Middle frontal gyrus (tissue), 1 donor: ENCODE data around the gene CAMK2N1.

Source experiments
- DNase-seq: peaks from one replicate; pipeline ENCODE4 v3.0.0-alpha.2; 2015; ENCODE audit warnings: low spot score; ENCODE audit errors: extremely low spot score

Gene CAMK2N1

DNA sequence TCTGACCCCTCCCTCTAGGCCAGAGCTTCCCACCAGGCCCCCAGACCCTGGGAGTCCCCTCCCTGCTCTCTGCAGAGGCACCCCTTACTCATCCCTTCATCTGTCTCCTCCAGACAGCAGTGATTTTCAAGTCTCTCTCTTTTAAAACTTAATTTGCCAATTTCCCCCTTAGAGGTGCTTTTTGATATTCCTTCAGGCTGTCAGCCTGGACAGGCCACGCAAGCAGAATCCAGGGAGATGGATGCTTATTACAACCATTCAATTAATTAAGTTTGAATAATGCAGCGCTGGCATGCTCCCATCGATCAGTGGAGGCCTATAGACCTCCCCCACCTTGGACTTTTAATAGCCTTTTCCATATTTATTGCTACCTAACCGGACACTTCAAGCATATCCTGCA lies 6.2 kb downstream of the CAMK2N1 start:
- DNase-seq, result no peak

DNA sequence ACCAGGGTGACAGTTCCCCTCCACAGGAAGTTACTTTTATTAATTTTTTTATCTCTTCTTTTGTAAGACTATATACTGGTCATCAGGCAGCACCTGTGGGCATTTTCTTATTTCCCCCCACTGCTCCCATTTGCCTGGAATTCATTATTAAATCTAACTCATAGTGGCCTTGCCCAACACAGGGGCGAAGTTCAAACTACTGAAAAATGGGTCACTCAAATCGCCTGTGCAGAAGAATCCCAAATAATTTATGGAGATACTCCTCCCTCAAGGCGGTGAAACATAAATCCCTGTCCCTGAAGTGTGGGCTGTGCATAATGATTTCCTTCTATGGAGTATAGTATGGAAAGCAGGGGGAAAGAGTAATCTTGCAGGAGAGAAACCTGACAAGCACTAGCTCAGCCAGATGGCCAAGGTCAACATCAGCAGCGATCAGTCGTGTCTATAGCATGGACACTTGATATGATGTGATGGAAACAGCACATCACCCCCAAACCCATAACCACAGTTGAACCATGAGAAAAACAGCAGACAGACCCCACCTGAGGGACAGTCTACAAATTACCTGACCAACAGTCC lies 7.9 kb downstream of the CAMK2N1 start:
- DNase-seq, result no peak

DNA sequence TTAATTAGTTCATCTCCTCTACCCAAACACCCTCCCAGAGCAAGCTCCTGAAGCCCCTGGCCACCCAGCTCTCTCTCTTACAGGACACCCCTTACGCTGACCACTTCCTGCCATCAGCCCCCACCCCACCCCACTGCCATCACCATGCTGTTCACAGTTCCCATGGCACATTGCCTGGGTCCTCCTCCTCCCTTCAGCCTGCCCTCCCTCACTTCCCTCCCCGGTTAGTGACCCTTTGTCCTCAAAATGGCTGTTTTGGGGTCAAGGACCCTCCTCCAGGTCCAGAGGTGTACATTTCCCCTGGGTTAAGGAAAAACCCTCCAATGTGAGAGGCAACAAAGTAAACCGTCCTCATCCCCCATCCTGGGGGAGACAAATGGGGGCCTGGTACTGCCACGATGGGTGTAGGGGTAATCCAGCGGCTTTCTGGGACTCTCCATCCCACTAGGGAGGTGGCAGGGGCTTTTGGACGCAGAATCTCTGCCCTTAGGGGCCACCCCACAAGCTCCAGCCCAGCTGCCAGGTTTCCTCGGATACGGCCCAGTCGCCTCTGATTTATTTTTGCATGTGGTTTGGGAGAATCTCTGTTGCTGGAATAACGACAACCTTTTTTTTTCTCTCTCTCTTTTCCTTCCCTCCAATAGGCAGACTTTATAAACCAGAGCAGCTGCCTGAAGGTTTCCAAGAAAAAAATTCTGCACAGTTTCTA lies 8.5 kb downstream of the CAMK2N1 start:
- no peak for DNase-seq

DNA sequence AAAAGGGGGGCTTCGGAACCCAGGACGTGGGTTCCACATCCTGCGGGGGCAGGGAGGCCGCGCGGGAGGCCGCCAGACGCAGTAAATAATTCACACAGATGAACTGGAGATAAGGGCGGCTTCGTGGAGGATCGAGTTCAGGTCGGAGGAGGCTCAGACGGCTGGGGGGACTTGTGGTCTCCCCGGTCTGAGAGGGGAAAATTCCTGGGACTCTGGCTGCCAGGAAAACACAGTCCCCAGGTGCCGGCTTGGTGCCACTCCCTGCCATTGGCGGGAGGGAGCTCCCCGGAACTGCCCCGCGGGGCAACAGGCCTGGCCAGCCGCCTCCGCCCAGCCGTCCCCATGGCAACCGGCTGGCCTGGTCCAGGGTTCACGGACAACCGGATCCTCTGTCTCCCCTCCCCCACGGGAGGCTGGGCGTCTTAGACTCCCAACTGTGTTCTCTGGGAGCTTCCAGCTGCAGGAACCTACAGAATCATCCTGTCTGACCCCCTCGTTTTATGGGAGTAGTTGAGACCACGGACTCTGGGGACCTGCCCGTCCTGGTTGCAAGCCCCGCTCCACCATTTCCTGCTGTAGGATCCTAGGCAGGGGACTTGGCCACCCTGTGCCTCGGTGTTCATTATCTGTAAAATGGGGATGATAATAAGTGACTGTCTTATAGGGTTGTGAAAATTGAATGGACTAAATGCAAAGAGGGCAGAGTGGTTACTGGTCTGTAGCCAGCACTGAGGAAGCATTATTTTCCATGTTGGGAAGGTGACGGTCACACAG lies 9.6 kb downstream of the CAMK2N1 start:
- DNase-seq, result no peak

DNA sequence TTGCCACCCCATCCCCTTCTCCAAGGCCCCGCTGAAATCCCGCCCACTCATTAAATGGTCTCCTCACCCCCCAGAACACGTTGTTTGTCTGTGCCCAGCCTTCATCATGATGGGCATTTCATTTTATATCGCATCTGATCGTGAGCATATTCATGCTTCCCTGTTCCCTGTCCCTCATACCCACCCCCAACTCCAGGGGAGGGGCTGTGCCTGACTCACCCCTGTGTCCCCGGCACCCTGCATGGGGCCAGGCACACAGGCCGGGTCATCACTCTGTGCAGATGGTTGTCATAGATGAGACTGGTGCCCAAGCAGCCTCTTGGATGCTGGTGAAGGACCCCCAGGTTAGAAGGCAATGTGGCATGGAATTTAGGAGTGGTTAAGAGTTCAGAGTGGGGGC lies 11.0 kb downstream of the CAMK2N1 start:
- DNase-seq, result no peak

DNA sequence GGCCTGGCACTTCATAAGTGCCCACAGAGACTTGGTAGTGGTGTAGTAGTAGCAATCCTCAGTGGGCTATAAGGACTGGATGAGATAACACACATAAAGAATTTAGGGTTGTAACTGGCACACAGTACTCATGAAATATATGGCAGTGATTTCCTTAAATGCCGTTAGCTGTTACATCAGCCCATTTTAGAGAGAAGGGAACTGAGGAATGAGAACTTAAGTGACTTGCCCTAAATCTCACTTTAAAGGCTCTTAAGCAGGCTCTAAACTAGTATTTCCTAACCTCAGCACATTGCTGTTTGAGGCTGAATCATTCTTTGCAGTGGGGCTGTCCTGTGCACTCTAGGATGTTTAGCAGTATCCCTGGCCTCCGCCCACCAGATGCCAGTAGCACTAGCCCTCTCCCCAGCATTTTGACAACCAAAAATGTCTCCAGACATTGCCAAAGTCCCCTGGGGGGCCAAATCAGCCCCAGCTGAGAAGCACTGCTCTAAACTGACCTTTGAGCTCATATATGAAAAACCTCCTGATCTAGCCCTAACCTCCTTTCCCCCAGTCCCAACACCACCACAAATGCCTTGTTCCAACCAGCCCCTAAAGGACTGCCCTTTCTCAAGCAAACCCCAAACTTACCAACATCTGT lies 11.6 kb downstream of the CAMK2N1 start:
- no peak for DNase-seq

DNA sequence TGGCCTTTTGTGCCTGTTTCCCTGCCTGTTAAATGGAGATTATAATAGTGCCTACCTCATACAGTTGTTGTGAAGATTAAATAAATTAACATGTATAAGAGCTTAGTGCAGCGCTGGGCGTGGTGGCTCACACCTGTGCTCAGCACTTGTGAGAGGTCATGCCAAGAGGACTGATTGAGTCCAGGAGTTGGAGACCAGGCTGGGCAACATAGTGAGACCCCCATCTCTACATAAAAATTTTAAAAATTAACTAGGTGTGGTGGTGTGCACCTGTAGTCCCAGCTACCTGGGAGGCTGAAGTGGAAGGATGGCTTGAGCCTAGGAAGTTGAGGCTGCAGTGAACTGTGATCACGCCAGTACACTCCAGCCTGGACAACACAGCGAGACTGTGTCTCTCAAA lies 12.1 kb downstream of the CAMK2N1 start:
- no peak for DNase-seq

DNA sequence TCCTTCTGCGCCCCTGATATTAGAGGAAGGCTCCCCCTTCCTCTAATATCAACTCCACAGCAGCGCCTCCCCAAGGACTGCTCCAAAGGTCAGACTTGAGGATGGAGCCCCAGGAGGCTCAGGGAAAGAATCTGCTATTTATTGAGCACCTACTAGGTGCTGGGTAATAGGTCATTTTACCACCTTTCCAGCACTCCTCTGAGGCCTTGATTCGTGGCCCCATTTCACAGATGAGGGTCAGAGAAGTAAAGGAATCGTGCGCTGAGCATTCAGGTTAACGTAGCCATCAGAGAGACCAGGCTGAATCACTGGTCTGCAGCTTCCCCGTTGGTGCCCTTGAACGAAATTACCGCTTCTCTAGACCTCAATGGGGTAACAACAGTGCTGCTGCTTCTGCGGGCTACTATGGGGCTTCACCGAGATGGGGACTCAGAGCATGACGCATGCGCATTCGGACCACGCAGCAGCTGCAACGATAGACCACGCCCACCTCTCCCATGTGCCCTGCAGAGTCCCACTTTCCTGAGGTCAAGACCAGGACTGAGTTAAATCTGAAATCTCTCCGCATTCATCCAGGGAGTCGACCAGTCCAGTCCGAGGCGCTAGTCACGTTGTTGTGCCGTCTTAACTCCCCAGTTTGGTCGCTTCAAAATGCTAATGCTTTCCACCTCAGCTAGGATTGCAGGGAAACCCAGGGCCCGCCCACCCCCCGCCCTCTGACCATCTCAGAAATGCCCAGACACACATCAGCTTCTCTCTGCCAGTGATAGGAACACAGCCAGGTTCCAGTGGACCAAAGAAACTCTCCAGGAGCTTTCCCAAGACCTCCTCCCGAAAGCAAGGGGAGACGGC lies 12.9 kb downstream of the CAMK2N1 start:
- no peak for DNase-seq

DNA sequence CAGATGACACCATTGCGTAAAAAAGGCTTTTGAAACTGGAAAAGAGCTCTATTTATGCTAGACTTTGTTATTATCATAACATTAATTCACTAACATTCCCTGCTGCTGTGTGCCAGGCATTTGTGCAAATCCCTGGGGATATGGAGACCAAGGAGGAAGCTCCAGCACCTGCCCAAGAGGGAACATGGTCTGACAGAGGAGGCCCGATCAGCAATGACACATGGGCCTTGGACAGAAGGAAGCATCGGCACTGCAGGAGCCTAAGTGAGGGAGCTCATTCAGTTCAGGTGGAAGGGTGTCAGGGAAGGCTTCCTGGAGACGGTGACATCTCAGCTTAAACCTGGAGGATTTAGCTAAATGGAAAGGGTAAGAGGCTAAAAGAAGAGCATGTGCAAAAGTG lies 13.9 kb downstream of the CAMK2N1 start:
- no peak for DNase-seq

DNA sequence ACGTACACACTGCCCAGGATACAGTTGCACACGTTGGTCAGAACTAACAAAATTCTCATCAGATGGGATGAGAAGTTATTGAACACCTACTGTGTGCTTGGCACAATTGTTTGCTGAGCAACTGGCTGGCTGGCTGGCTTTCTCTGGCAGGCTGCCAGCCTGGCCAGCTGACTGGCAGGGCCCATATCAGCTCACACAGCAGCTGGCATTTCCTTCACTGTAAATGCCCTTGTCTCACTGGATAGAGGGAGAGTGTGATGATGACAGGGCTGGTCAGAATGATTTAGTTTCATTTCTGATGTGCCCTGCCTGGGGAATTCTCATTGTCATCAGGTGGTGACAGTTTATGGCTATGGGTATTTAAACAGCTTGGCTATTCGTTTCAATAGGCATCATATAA lies 15.8 kb downstream of the CAMK2N1 start:
- DNase-seq, result no peak

DNA sequence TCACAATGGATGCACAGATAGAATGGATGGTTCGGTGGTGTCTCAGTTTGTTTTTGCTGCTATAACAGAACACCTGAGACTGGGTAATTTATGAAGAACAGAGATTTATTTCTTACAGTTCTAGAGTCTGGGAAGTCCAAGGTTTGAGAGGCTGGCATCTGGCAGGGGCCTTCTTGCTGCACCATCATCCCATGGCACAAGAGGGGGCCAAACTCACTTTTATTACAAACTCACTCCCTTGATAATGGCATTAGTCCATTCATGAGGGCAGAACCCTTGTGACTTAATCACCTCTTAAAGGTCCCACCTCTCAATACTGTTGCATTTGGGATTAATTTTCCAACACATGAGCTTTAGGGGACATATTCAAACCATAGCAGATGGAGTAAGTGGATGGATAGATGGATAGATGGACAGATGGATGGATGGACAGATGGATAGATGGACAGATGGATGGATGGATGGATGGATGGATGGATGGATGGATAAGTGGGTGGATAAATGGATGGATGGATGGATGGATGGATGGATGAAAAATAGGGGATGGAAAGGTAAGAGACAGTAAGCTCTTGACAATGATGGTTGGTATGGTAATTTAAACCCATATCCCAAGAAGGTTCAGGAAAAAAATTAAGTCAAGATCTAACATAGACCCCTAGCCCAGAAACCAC lies 16.5 kb downstream of the CAMK2N1 start:
- DNase-seq, result no peak

DNA sequence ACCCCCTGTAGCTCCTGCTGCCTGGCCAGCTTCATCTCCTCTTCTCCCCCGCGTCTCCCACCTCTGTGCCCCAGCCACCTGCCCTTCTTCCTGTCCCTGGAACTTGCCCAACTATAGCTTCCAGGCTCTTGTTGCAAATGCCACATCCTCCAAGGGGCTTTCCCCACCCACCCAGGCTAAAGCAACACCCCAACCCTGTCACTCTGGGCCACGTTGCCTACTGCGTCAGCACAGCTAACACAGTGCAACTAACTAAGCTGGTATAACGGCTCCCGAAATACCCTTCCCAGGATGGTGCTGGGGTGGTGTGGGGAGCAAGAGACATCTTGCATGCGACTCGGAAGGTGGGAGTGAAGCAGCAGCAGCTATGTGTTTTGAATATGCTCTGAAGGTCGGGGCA lies 19.7 kb downstream of the CAMK2N1 start:
- DNase-seq, result no peak

DNA sequence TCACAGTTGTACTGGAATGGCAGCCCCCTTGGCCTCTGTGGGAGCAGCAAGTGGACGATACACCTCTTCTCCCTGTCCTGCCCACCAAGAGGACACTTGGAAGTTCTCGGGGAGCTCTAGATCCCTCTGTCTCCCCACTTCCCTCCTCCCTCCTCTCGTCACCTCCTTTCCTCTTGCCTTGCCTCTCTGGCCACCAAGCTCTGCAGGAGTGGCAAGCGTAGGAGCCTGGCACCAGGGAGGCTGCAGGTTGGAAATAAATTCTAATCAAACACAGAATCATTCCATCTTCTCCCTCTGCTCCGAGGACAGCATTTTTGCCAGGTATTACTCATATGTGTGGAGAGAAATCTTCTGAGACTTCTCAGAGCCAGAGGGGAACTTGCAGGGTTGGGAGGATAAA lies 20.8 kb downstream of the CAMK2N1 start:
- DNase-seq, result no peak

DNA sequence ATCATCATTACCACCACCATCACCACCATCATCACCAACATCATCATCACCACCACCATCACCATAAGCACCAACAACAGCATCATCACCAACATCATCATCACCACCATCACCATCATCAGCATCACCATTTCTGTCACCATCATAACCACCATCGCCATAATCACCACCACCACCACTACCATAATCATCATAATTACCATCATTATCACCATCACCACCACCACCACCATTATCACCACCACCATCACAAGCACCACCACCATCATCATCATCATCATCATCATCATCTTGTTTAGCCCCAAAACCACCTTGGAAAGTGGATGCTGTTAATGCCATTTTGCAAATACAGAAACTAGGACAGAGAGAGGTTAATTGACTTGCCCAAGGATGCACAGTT lies 22.5 kb downstream of the CAMK2N1 start:
- DNase-seq, result no peak

DNA sequence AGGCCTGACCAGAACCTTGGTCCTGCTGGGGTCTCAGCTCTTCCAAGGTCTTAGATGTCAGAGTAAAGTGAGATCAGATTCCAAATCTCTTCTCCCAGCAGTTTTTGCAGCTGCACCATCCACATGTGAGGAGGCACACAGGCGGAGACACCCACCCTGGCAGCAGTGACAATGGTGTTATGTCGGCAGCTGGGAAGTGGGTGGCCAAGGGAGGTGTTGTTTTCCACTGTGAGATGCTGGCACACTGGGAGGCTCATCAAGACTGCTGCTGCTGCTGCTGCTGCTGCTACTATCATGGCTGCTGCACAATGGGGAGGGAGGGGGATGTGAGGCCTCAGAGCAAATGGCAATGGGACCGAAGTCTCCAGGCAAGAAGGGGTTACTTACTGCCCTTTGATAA lies 23.6 kb downstream of the CAMK2N1 start:
- no peak for DNase-seq

DNA sequence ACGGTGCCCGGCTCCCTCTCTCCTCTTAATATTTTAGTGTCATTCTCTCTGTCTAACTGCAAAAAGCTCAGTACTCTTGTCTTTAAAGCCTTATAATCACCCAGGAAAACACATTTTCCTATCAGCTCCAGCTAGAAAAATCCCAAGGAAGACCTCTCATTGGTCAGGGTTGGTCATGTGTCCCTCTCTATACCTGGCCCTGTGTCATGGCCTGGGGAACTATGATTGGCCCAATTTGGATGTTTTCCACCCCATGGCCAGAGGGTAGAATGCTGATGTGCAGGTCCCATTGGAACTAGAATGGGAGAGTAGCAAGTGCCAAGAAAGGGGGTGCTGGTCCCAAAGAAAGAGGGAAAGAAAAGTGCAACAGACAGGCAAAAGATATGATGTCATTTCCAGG lies 27.3 kb downstream of the CAMK2N1 start:
- no peak for DNase-seq

DNA sequence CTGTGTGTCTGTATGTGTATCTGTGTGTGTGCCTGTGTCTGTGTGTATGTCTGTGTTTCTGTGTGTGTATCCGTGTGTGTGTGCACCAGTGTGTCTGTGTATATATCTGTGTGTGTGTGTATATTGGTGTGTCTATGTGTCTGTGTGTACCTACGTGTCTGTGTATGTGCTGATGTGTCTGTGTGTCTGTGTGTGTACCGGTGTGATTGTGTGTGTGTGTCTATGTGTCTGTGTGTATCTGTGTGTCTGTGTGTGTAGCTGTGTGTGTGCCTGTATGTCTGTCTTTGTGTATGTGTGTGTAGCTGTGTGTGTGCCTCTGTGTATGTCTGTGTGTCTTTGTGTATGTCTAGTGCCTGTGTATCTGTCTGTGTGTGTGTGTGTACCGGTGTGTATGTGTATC lies 32.0 kb downstream of the CAMK2N1 start:
- DNase-seq, result no peak

DNA sequence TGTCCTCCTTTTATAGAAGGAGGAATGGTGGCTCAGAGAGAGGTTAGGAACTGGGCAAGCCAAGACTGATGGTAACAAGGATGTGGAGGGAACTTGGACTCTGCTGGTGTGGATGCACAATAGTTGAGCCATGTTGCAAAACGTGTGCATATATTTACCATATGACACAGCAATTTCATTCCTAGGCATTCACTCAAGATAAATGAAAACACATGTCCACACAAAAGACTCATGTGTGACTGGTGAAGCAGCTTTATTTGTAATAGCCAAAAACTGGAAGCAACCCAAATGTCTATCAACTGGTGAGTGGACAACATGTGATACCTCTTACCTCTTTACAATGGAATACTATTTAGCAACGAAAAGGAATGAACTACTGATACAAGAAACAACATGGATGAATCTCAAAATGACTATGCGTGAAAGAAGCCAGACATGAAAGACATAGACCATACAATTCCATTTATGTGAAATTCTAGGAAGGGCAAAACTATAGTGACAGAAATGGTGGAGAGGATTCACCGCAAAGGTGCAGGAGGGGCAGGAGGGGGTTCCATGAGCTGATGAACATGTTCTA lies 36.2 kb downstream of the CAMK2N1 start:
- no peak for DNase-seq

DNA sequence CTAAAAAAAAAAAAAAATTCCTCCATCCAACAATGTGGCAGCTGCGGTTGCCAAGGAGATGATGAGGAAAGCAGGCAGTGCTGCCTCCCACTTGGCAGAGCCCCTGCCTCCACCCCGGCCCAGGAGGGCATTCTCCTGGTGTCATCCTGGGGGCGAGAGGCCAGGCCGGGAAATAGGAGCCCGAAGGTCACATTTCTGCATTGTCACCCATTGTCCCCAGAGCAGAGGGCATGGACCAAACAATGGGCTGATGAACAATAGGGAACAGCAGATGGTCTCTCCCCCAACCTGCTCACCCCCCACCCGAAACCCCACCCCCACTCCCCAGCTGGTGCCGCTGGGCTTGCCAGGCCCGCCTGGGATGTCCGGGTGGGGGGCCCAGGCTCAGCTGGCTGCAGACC lies 37.3 kb downstream of the CAMK2N1 start:
- DNase-seq, result no peak

DNA sequence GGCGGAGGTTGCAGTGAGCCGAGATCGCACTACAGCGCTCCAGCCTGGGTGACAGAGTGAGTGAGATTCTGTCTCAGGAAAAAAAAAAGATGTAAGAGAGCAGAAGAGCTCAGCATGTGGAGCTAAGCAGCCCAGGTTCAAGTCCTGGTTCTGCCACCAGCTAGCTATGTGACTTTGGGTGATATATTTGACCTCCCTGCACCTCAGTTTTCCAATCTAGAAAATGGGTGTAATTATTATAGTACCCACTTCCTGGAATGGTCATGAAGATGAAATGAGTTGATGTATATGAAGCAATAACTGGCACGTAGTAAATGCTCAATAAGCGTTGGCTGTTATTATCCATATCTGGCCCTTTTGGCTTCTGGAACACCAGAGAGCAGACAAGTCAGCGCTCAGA lies 38.2 kb downstream of the CAMK2N1 start:
- no peak for DNase-seq
